Measurements from ENCODE around the gene KLHL5. TPM values are rescaled to one million over a fixed set of nuclear protein-coding genes. Genes with fewer than 3 reads are reported as not detected.

KLHL5 gene
- total and polyA plus RNA-seq, 2 donors (not counting 1 experiment from before 2014, with no cell fraction given): 22.6 to 90.0 TPM

DNA sequence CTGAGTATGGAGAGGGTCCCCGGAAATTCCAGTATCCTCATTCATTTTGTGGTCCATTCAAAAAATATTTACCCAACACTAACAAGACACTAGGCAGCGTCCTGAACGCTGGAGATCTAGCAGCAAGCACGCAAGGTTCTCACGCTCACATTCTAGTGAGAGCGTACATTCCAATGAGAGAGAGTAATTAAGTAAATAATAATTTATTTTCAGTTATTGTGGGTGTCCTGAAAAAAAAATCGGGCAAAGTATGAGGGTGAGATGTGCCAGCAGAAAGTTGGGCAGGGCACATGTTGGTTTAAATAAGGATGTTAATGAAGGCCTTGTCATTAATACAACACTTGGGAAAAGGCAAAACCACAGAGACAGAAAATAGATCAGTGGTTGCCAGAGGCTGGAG, 25.9 kb upstream of the KLHL5 start:
- POLR2A ChIA-PET: no interaction called here
- no peak for ATAC-seq (ENCODE audit: low read depth)
- Histone ChIP-seq H3K9ac (ENCODE audit: low read length) (no peak overlapping the region), H3K4me2 (replicated peaks; ENCODE audit: low read depth, low read length, poor library complexity, severe bottlenecking) (no peak overlapping the region), H2AFZ (ENCODE audit: insufficient read depth, low read depth, low read length, poor library complexity, severe bottlenecking) (no peak overlapping the region), H3K9me3 (ENCODE audit: control extremely low read depth in 1 of 3, control insufficient read depth in 2 of 3, insufficient read depth in 1 of 3, low read length in 2 of 3) (no peaks in the 10 kb centered on the region), H4K20me1 (ENCODE audit: control insufficient read depth, insufficient read depth, low read length, poor library complexity, severe bottlenecking) (no peaks in the 10 kb centered on the region), H3K4me1 (ENCODE audit: control insufficient read depth in 2 of 2, insufficient read depth in 2 of 2, low read length in 2 of 2) (peaks cover 23 to 24% of the 10 kb centered on the region in 2 donors), H3K27me3 (replicated peaks in 1 of 4; ENCODE audit: control extremely low read depth in 1 of 4, control insufficient read depth in 3 of 4, insufficient read depth in 4 of 4, low read length in 3 of 4) (no peaks in the 10 kb centered on the region), H3K36me3 (replicated peaks in 1 of 2; ENCODE audit: control extremely low read depth in 1 of 2, control insufficient read depth in 1 of 2, extremely low read depth in 1 of 2, insufficient read depth in 2 of 2, low read length in 1 of 2) (no peaks in the 10 kb centered on the region), H3K27ac (ENCODE audit: low read length in 2 of 2) (no peak overlapping the region), H3K4me3 (ENCODE audit: control extremely low read depth in 1 of 5, extremely low read depth in 1 of 5, insufficient read depth in 1 of 5, low read depth in 2 of 5, low read length in 4 of 5) (no peak overlapping the region), H3K79me2 (ENCODE audit: control insufficient read depth, insufficient read depth, low read length) (peaks cover 15% of the 10 kb centered on the region)
- Mint-ChIP-seq H3K4me1 (peaks cover 50% of the 10 kb centered on the region), H3K4me3 (no peak overlapping the region), H3K27me3 (no peaks in the 10 kb centered on the region), H3K27ac (peak overlapping the region; percentile 78), H3K9me3 (ENCODE audit: insufficient read depth) (no peaks in the 10 kb centered on the region)
- CTCF ChIA-PET: interaction anchor here (0.6 kb wide), 1 partner anchor 12 kb away, joined by 4 read pairs; no protein-coding TSS in a partner anchor
- no peak for DNase-seq
- intact Hi-C loops (cut with micrococcal nuclease): loop anchor here (10.0 kb wide), 2 partner anchors 319 to 599 kb away; partner anchors contain the start of gene SMIM14
- 100% methylated on average over 1 of the region's 7 CpGs for WGBS (ENCODE audit: insufficient coverage)
- no peak for TF ChIP-seq EZH2 (IDR thresholded peaks at IDR 0.05; ENCODE audit: borderline replicate concordance, insufficient read depth, low read depth, low read length, poor library complexity, severe bottlenecking)
- TF ChIP-seq, protein P1, sequence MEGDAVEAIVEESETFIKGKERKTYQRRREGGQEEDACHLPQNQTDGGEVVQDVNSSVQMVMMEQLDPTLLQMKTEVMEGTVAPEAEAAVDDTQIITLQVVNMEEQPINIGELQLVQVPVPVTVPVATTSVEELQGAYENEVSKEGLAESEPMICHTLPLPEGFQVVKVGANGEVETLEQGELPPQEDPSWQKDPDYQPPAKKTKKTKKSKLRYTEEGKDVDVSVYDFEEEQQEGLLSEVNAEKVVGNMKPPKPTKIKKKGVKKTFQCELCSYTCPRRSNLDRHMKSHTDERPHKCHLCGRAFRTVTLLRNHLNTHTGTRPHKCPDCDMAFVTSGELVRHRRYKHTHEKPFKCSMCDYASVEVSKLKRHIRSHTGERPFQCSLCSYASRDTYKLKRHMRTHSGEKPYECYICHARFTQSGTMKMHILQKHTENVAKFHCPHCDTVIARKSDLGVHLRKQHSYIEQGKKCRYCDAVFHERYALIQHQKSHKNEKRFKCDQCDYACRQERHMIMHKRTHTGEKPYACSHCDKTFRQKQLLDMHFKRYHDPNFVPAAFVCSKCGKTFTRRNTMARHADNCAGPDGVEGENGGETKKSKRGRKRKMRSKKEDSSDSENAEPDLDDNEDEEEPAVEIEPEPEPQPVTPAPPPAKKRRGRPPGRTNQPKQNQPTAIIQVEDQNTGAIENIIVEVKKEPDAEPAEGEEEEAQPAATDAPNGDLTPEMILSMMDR (IDR thresholded peaks at IDR 0.05): no peak

- peak overlapping the region; percentile 56 for H2AFZ ChIP-seq (ENCODE audit: insufficient read depth, low read depth, low read length, poor library complexity, severe bottlenecking)
- Mint-ChIP-seq H3K9me3 (ENCODE audit: insufficient read depth) (no peaks in the 10 kb centered on the region), H3K4me3 (peak overlapping the region; percentile 20), H3K27ac (peak overlapping the region; percentile 43), H3K27me3 (no peaks in the 10 kb centered on the region), H3K4me1 (peaks cover 55% of the 10 kb centered on the region)
- H4K20me1 ChIP-seq (ENCODE audit: control insufficient read depth, insufficient read depth, low read length, poor library complexity, severe bottlenecking): no peaks in the 10 kb centered on the region
- H3K4me1 ChIP-seq (ENCODE audit: control insufficient read depth in 2 of 2, insufficient read depth in 2 of 2, low read length in 2 of 2): peaks cover 23 to 25% of the 10 kb centered on the region in 2 donors
- no peak overlapping the region for H3K9ac ChIP-seq (ENCODE audit: low read length)
- no peaks in the 10 kb centered on the region for H3K27me3 ChIP-seq (replicated peaks in 1 of 4; ENCODE audit: control extremely low read depth in 1 of 4, control insufficient read depth in 3 of 4, insufficient read depth in 4 of 4, low read length in 3 of 4)
- TF ChIP-seq EZH2 (IDR thresholded peaks at IDR 0.05; ENCODE audit: borderline replicate concordance, insufficient read depth, low read depth, low read length, poor library complexity, severe bottlenecking): no peak
- TF ChIP-seq, protein P1 (IDR thresholded peaks at IDR 0.05): no peak
- no peaks in the 10 kb centered on the region for H3K9me3 ChIP-seq (ENCODE audit: control extremely low read depth in 1 of 3, control insufficient read depth in 2 of 3, insufficient read depth in 1 of 3, low read length in 2 of 3)
- WGBS (ENCODE audit: insufficient coverage): 88% methylated on average over 3 of the region's 4 CpGs
- H3K36me3 ChIP-seq (replicated peaks in 1 of 2; ENCODE audit: control extremely low read depth in 1 of 2, control insufficient read depth in 1 of 2, extremely low read depth in 1 of 2, insufficient read depth in 2 of 2, low read length in 1 of 2): no peaks in the 10 kb centered on the region
- intact Hi-C loops (cut with micrococcal nuclease): loop anchor here (10.0 kb wide), 2 partner anchors 317 to 597 kb away; partner anchors contain the start of gene SMIM14
- ChIA-PET POLR2A (no interaction called here), CTCF (interaction anchor here (1.0 to 1.2 kb wide), 3 partner anchors 10 to 136 kb away, joined by 3 to 5 read pairs (median 4); no protein-coding TSS in a partner anchor)
- ATAC-seq (ENCODE audit: low read depth): no peak
- DNase-seq: no peak
- H3K27ac ChIP-seq (ENCODE audit: low read length in 2 of 2): peak overlapping the region in 1 of 2 donors; percentile 33
- no peak overlapping the region for H3K4me2 ChIP-seq (replicated peaks; ENCODE audit: low read depth, low read length, poor library complexity, severe bottlenecking)
- no peak overlapping the region for H3K4me3 ChIP-seq (ENCODE audit: control extremely low read depth in 1 of 5, extremely low read depth in 1 of 5, insufficient read depth in 1 of 5, low read depth in 2 of 5, low read length in 4 of 5)
- H3K79me2 ChIP-seq (ENCODE audit: control insufficient read depth, insufficient read depth, low read length): peaks cover 5% of the 10 kb centered on the region
These were observed 24.6 kb upstream of the KLHL5 start for GRCh38 chr4:39037491-39037825.
